ENCODE measurements around the gene SLC25A13.

SLC25A13 gene

DNA sequence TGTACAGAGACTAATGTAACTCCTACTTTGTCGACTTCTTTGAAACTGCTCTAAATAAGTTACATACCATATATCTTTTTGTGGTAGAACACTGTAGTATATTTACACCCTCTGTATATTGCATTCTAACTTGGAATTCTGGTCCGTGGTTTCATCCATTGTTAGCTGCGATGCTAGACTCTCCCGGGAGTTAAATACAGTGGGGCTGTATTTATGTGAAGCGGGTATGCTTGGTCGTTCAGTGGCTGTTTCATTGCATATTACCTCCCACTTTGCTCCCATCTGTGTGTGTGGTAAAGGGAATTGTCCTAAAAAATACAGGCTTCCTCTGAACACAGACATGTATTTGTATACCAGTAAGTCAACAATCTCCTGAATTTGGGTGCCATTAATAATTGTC is 231.1 kb downstream of the SLC25A13 start:
- no peak for DNase-seq (ENCODE audit: low spot score)

GRCh38 chr7:96089511-96089910 is 232.4 kb downstream of the SLC25A13 start:
- no peak for DNase-seq (ENCODE audit: low spot score)

DNA sequence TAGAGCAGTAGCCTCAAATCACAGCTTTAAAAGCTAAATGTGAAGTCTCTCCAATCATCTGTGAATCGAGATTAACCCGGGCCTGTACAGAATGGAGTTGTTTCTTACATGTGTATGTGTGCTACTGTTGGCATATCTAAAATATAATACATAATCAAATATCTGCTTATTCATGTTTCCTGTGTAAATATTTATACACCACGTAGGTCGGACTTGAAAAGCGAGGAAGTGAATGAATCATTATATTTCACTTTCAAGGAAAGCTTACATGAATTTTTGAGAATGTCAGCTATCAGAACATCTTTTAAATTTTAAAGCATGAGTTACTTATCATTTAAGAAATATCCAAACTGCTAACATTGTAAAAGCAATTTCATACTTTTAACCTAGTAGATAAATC is 233.3 kb downstream of the SLC25A13 start:
- no peak for DNase-seq (ENCODE audit: low spot score)

- no peak for DNase-seq (ENCODE audit: low spot score)
These were observed 235.9 kb downstream of the SLC25A13 start for GRCh38 chr7:96085953-96086352.

GRCh38 chr7:96084881-96085553 is 236.9 kb downstream of the SLC25A13 start:
- DNase-seq (ENCODE audit: low spot score) = no peak

GRCh38 chr7:96080027-96080426 is 241.9 kb downstream of the SLC25A13 start:
- no peak for DNase-seq (ENCODE audit: low spot score)

- no peak for DNase-seq (ENCODE audit: low spot score)
These were observed 245.6 kb downstream of the SLC25A13 start for GRCh38 chr7:96076350-96076707.

GRCh38 chr7:96075510-96076349 is 246.2 kb downstream of the SLC25A13 start:
- DNase-seq (ENCODE audit: low spot score) = peak; percentile 37

GRCh38 chr7:96074871-96075270 is 247.0 kb downstream of the SLC25A13 start:
- DNase-seq (ENCODE audit: low spot score) = no peak
